CD4-positive, alpha-beta memory T cell (primary cell): ENCODE measurements around the gene ESRRG. TPM values are rescaled to one million over a fixed set of nuclear protein-coding genes. Genes with fewer than 3 reads are reported as not detected.

Source experiments
- CTCF ChIA-PET: fragments of 350-600 bp; sonication (Branson Sonifier 250); formaldehyde crosslinking; loops from one replicate; lab custom pipeline; 2021; ENCODE audit warnings: inconsistent platforms; ENCODE audit not compliant: partially characterized antibody; lab: Charles Lee
- POLR2A ChIA-PET: fragments of 350-600 bp; sonication (Branson Sonifier 250); formaldehyde crosslinking; loops from one replicate; lab custom pipeline; 2021; ENCODE audit not compliant: partially characterized antibody; lab: Charles Lee
- DNase-seq, 5 donors: peaks; one replicate each; pipeline versions ENCODE4 v3.0.0 to v3.0.0-alpha.2; 2020 to 2022; ENCODE audit warnings: mixed read lengths in 1 of 5
- H3K27ac ChIP-seq: one replicate; pipeline ENCODE4 v1.7.0; 2013; ENCODE audit warnings: low read depth, low read length
- H3K27me3 ChIP-seq: 2 replicates; pipeline ENCODE4 v1.7.0; 2013; ENCODE audit warnings: mild to moderate bottlenecking, low read length, moderate library complexity; ENCODE audit not compliant: insufficient read depth
- H3K36me3 ChIP-seq: 2 replicates; pipeline ENCODE4 v1.7.0; 2013; ENCODE audit warnings: mild to moderate bottlenecking, low read length, moderate library complexity; ENCODE audit not compliant: insufficient read depth
- H3K4me1 ChIP-seq: 2 replicates; pipeline ENCODE4 v1.7.0; 2013; ENCODE audit warnings: mild to moderate bottlenecking, low read length, moderate library complexity; ENCODE audit not compliant: insufficient read depth
- H3K4me3 ChIP-seq, 2 donors: one replicate each; pipeline ENCODE4 v1.7.0; 2013; ENCODE audit warnings: low read length in 2 of 2, mild to moderate bottlenecking in 1 of 2
- H3K9me3 ChIP-seq, 2 donors: one replicate each; pipeline ENCODE4 v1.7.0; 2013; ENCODE audit warnings: low read length in 2 of 2, control low read depth in 1 of 2; ENCODE audit not compliant: control insufficient read depth in 1 of 2
- H3K27ac Mint-ChIP-seq, 7 donors: one replicate each; pipeline ENCODE4 v1.8.0; 2020 to 2021; ENCODE audit warnings: mixed read lengths in 7 of 7, mild to moderate bottlenecking in 6 of 7, inconsistent platforms in 3 of 7, moderate library complexity in 3 of 7
- H3K27me3 Mint-ChIP-seq, 2 donors: one replicate each; pipeline ENCODE4 v1.8.0; 2020 to 2021; ENCODE audit warnings: mixed read lengths in 2 of 2
- H3K36me3 Mint-ChIP-seq, 2 donors: one replicate each; pipeline ENCODE4 v1.8.0; 2020 to 2021; ENCODE audit warnings: mixed read lengths in 2 of 2, inconsistent platforms in 1 of 2, mild to moderate bottlenecking in 1 of 2
- H3K4me1 Mint-ChIP-seq, 4 donors: one replicate each; pipeline ENCODE4 v1.8.0; 2020 to 2021; ENCODE audit warnings: mixed read lengths in 4 of 4, mild to moderate bottlenecking in 1 of 4
- H3K4me3 Mint-ChIP-seq, 8 donors: one replicate each; pipeline ENCODE4 v1.8.0; 2020 to 2021; ENCODE audit warnings: mixed read lengths in 8 of 8, mild to moderate bottlenecking in 7 of 8, moderate library complexity in 6 of 8, inconsistent platforms in 3 of 8
- H3K9me3 Mint-ChIP-seq, 8 donors: one replicate each; pipeline ENCODE4 v1.8.0; 2020 to 2021; ENCODE audit warnings: mixed read lengths in 8 of 8, mild to moderate bottlenecking in 5 of 8, inconsistent platforms in 3 of 8, moderate library complexity in 1 of 8
- intact Hi-C: fragments of 100-400 bp; cut with micrococcal nuclease; formaldehyde crosslinking; loops from one replicate; pipeline ENCODE4 v1.15.1; 2023
- polyA plus RNA-seq, 2 donors: library from polyadenylated mRNA; unstranded; fragments of 300-500 nt; fragmentation: Illumina TruSeq; gene quantifications; one replicate each; pipeline ENCODE4 v1.2.3, GENCODE V29; 2021
- total RNA-seq, 2 experiments: library from RNA; stranded (reverse); gene quantifications; one replicate each; pipeline ENCODE4 v1.2.3, GENCODE V29; 2021

Gene ESRRG
- total and polyA plus RNA-seq, 4 experiments from 2014 or later = not detected

DNA sequence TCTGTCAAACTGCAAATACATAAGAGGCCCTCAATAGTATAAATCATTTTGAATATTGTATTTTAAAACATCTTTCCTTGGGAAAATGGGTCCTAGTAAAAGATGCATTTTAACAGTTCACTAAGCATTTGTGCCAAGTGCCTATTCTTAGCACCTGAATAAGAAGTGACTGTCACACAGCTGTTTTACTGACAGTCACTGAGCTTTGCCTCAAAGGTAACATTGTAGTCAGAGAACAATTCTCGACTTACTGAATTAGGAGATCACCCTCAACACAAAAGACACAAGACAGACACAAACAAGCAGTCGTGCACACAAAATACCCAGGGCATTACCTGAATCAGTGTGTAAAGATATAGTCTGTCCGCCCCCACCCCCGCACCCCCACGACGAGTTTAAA lies 408 bp downstream of the ESRRG start:
- Histone ChIP-seq H3K27ac (no peak overlapping the region), H3K4me1 (no peaks in the 10 kb centered on the region), H3K36me3 (no peaks in the 10 kb centered on the region), H3K27me3 (no peaks in the 10 kb centered on the region), H3K4me3 (no peak overlapping the region), H3K9me3 (no peaks in the 10 kb centered on the region)
- Mint-ChIP-seq H3K36me3 (peaks cover 0 to 1% of the 10 kb centered on the region in 2 donors), H3K9me3 (peaks cover 0 to 2% (median 0%) of the 10 kb centered on the region in 8 donors), H3K4me1 (peaks cover 0 to 7% (median 2%) of the 10 kb centered on the region in 4 donors), H3K27ac (no peak overlapping the region), H3K27me3 (peaks cover 1 to 3% of the 10 kb centered on the region in 2 donors), H3K4me3 (peak overlapping the region in 3 of 8 donors; percentile 43 to 59 (median 54))
- ChIA-PET CTCF (interaction anchor here (0.8 kb wide), 1 partner anchor 10 kb away, joined by 3 read pairs; no protein-coding TSS in a partner anchor), POLR2A (no interaction called here)
- DNase-seq = no peak
- intact Hi-C loops = no loop called here

DNA sequence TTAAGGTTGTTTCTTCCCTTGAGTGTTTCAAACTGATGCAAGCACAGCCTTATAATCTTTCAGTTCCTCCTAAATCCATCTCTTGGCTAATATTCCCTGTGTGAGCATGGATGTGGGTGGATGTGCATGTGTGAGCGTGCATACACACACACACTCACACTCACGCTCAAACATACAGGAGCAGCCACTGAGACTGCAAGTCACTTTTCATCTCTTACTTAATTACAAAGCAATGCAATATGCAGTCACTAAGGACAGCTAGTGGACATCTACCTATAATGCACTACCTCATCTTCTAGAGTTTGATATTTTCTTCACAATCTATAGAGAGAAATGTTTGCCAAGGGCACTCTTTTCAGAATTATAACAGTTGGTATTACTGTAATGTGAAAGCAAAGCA lies 1.4 kb downstream of the ESRRG start:
- peaks cover 0 to 1% of the 10 kb centered on the region in 2 donors for H3K36me3 Mint-ChIP-seq
- Histone ChIP-seq H3K4me3 (no peak overlapping the region), H3K27me3 (no peaks in the 10 kb centered on the region), H3K4me1 (no peaks in the 10 kb centered on the region), H3K9me3 (no peaks in the 10 kb centered on the region), H3K27ac (no peak overlapping the region), H3K36me3 (no peaks in the 10 kb centered on the region)
- no peak overlapping the region for H3K27ac Mint-ChIP-seq
- ChIA-PET POLR2A (no interaction called here), CTCF (no interaction called here)
- peaks cover 0 to 2% (median 0%) of the 10 kb centered on the region in 8 donors for H3K9me3 Mint-ChIP-seq
- no peak for DNase-seq
- H3K27me3 Mint-ChIP-seq = peaks cover 1 to 3% of the 10 kb centered on the region in 2 donors
- no peak overlapping the region for H3K4me3 Mint-ChIP-seq
- peaks cover 0 to 7% (median 2%) of the 10 kb centered on the region in 4 donors for H3K4me1 Mint-ChIP-seq
- intact Hi-C loops = no loop called here

- ChIA-PET POLR2A (no interaction called here), CTCF (no interaction called here)
- Mint-ChIP-seq H3K36me3 (peaks cover 0 to 1% of the 10 kb centered on the region in 2 donors), H3K9me3 (no peaks in the 10 kb centered on the region), H3K27me3 (peaks cover 1 to 3% of the 10 kb centered on the region in 2 donors), H3K27ac (no peak overlapping the region), H3K4me1 (peaks cover 0 to 7% (median 2%) of the 10 kb centered on the region in 4 donors), H3K4me3 (no peak overlapping the region)
- Histone ChIP-seq H3K4me3 (no peak overlapping the region), H3K27ac (no peak overlapping the region), H3K9me3 (no peaks in the 10 kb centered on the region), H3K4me1 (no peaks in the 10 kb centered on the region), H3K36me3 (no peaks in the 10 kb centered on the region), H3K27me3 (no peaks in the 10 kb centered on the region)
- intact Hi-C loops = no loop called here
- DNase-seq = no peak
Measured at GRCh38 chr1:216721062-216721461, 2.2 kb downstream of the ESRRG start.

- no peaks in the 10 kb centered on the region for H3K9me3 ChIP-seq
- CTCF ChIA-PET = no interaction called here
Measured at GRCh38 chr1:216711712-216712111, 11.5 kb downstream of the ESRRG start.

GRCh38 chr1:216710598-216711333 lies 12.5 kb downstream of the ESRRG start:
- H3K4me3 Mint-ChIP-seq = no peak overlapping the region
- H3K36me3 ChIP-seq = no peaks in the 10 kb centered on the region
- no peak for DNase-seq
- H3K27ac ChIP-seq = no peak overlapping the region
- ChIA-PET CTCF (no interaction called here), POLR2A (no interaction called here)
- H3K27ac Mint-ChIP-seq = no peak overlapping the region
- H3K9me3 Mint-ChIP-seq = peaks cover 0 to 7% (median under 1%) of the 10 kb centered on the region in 8 donors
- no peak overlapping the region for H3K4me3 ChIP-seq
- H3K27me3 Mint-ChIP-seq = no peaks in the 10 kb centered on the region
- intact Hi-C loops = no loop called here
- H3K27me3 ChIP-seq = no peaks in the 10 kb centered on the region
- no peaks in the 10 kb centered on the region for H3K9me3 ChIP-seq
- H3K36me3 Mint-ChIP-seq = no peaks in the 10 kb centered on the region
- H3K4me1 ChIP-seq = no peaks in the 10 kb centered on the region
- H3K4me1 Mint-ChIP-seq = no peaks in the 10 kb centered on the region

More at GRCh38 chr1:216711712-216712111, 11.5 kb downstream of the ESRRG start:
- no peaks in the 10 kb centered on the region for H3K4me1 ChIP-seq
- H3K4me3 ChIP-seq = no peak overlapping the region
- H3K36me3 ChIP-seq = no peaks in the 10 kb centered on the region
- POLR2A ChIA-PET = no interaction called here
- H3K4me3 Mint-ChIP-seq = no peak overlapping the region
- H3K36me3 Mint-ChIP-seq = no peaks in the 10 kb centered on the region
- intact Hi-C loops = no loop called here
- no peaks in the 10 kb centered on the region for H3K27me3 Mint-ChIP-seq
- no peak for DNase-seq
- no peak overlapping the region for H3K27ac ChIP-seq
- H3K27ac Mint-ChIP-seq = no peak overlapping the region
- peaks cover 0 to 5% (median 0%) of the 10 kb centered on the region in 8 donors for H3K9me3 Mint-ChIP-seq
- no peaks in the 10 kb centered on the region for H3K27me3 ChIP-seq
- no peaks in the 10 kb centered on the region for H3K4me1 Mint-ChIP-seq

DNA sequence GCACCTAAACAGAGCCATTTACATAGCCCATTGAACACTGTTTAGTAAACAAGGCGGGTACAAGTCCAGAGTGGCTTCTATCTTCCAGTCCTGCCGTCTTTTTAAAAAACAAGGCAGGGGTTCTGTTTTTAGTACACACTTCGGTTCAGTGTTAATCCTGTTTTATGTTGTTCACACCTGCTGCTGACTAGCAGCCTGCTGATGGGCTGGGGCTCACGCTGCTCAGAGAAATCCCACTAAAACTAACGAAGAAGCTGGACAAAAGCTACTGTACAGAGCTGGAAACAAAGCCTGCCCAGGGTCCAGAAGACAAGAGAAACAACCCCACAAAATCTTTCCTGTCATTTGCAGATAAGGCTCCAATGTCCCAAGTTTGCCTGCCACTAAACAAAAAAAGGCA lies 13.2 kb downstream of the ESRRG start:
- no peaks in the 10 kb centered on the region for H3K36me3 ChIP-seq
- Mint-ChIP-seq H3K9me3 (peaks cover 0 to 7% (median under 1%) of the 10 kb centered on the region in 8 donors), H3K4me3 (no peak overlapping the region), H3K36me3 (no peaks in the 10 kb centered on the region), H3K27ac (no peak overlapping the region), H3K4me1 (no peaks in the 10 kb centered on the region), H3K27me3 (no peaks in the 10 kb centered on the region)
- CTCF ChIA-PET = no interaction called here
- DNase-seq = no peak
- POLR2A ChIA-PET = no interaction called here
- no peak overlapping the region for H3K4me3 ChIP-seq
- intact Hi-C loops = no loop called here
- no peaks in the 10 kb centered on the region for H3K9me3 ChIP-seq
- H3K4me1 ChIP-seq = no peaks in the 10 kb centered on the region
- no peak overlapping the region for H3K27ac ChIP-seq
- H3K27me3 ChIP-seq = no peaks in the 10 kb centered on the region

GRCh38 chr1:216705676-216706075 lies 17.6 kb downstream of the ESRRG start:
- no peaks in the 10 kb centered on the region for H3K27me3 Mint-ChIP-seq
- no peaks in the 10 kb centered on the region for H3K4me1 Mint-ChIP-seq
- POLR2A ChIA-PET = no interaction called here
- no peaks in the 10 kb centered on the region for H3K36me3 Mint-ChIP-seq
- Histone ChIP-seq H3K27ac (no peak overlapping the region), H3K4me1 (no peaks in the 10 kb centered on the region), H3K4me3 (no peak overlapping the region), H3K36me3 (no peaks in the 10 kb centered on the region), H3K27me3 (no peaks in the 10 kb centered on the region), H3K9me3 (no peaks in the 10 kb centered on the region)
- CTCF ChIA-PET = no interaction called here
- H3K9me3 Mint-ChIP-seq = peaks cover 0 to 4% (median 3%) of the 10 kb centered on the region in 8 donors
- H3K27ac Mint-ChIP-seq = no peak overlapping the region
- H3K4me3 Mint-ChIP-seq = no peak overlapping the region
- intact Hi-C loops = no loop called here
- DNase-seq = no peak
